WERI-Rb-1 (cell line): Measurements from ENCODE around the gene KCTD8.

Experiments used
- DNase-seq: peaks from one replicate; pipeline ENCODE4 v3.0.0-alpha.2; 2020
- H3K27ac ChIP-seq: fragments of 250-450 bp; sonication (Bioruptor Pico); 2 replicates; pipeline ENCODE4 v1.5.1; 2020; ENCODE audit warnings: mild to moderate bottlenecking, moderate library complexity
- H3K27me3 ChIP-seq: fragments of 250-450 bp; sonication (Bioruptor Pico); 2 replicates; pipeline ENCODE4 v1.5.1; 2021; ENCODE audit warnings: mild to moderate bottlenecking, low read depth, moderate library complexity; ENCODE audit not compliant: insufficient read depth, severe bottlenecking
- H3K36me3 ChIP-seq: fragments of 250-450 bp; sonication (Bioruptor Pico); 2 replicates; pipeline ENCODE4 v1.5.1; 2020; ENCODE audit warnings: mild to moderate bottlenecking, moderate library complexity
- H3K4me3 ChIP-seq: 2 replicates; pipeline ENCODE4 v1.5.1; 2011; ENCODE audit warnings: low read depth, mild to moderate bottlenecking, control low read depth, low read length
- H3K9me3 ChIP-seq: fragments of 250-450 bp; sonication (Bioruptor Pico); 2 replicates; pipeline ENCODE4 v1.5.1; 2021; ENCODE audit warnings: mild to moderate bottlenecking, moderate library complexity; ENCODE audit not compliant: severe bottlenecking
- CTCF ChIP-seq: IDR thresholded peaks from 2 replicates; pipeline ENCODE4 v1.5.1; 2011; ENCODE audit warnings: low read depth, mild to moderate bottlenecking, control low read depth, inconsistent platforms, low read length

The KCTD8 gene

DNA sequence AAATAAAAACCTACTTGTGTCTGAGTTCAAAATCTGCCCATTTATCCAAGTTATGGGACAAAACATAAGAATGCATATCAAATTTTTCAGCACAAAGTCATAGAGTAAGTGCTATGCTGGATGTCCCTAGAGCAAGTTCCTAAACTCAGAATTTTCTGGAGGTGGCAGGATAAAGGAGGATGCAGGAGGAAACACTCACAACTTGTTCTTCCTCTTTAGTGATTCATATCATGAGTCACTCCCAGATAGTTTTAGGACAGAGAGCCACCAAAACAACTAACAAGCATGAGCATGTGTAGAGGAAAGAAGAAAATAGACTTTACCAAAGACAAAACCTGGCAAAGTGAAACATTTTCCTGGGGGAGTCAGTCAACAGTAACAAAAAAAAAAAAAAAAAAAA, 302.7 kb downstream of the KCTD8 start:
- no peak overlapping the region for H3K4me3 ChIP-seq
- no peaks in the 10 kb centered on the region for H3K36me3 ChIP-seq
- no peaks in the 10 kb centered on the region for H3K9me3 ChIP-seq
- no peaks in the 10 kb centered on the region for H3K27me3 ChIP-seq
- no peak for TF ChIP-seq CTCF
- DNase-seq, result no peak
- H3K27ac ChIP-seq, result no peak overlapping the region

DNA sequence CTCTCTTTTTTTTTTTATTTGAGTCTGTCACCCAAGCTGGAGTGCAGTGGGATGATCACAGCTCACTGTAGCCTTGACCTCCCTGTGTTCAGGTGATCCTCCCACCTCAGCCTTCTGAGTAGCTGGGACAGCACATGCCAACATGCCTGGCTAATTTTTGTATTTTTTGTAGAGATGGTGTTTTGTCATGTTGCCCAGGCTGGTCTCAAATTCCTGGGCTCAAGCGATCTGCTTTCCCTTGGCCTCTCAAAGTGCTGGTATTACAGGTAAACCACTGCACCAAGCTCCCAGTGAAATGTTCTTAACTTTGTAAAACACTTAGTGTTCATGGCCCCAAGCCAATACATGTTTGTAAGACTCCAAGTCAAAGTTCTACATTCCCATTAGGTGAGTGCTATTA, 316.1 kb downstream of the KCTD8 start:
- no peak for DNase-seq
- Histone ChIP-seq H3K4me3 (no peak overlapping the region), H3K36me3 (no peaks in the 10 kb centered on the region), H3K9me3 (no peaks in the 10 kb centered on the region), H3K27me3 (no peaks in the 10 kb centered on the region), H3K27ac (no peak overlapping the region)
- no peak for TF ChIP-seq CTCF
